ENCODE data around the gene PACRGL.
"Not testable (repeated sequence)": the region's sequence is repeated elsewhere in the genome, so short reads cannot be mapped to it uniquely, and the experiment has no call there.

The PACRGL gene

GRCh38 chr4:20723463-20723862, 23.2 kb downstream of the PACRGL start:
- DNase-seq (ENCODE audit: low read depth) = no peak

GRCh38 chr4:20724915-20725314, 24.7 kb downstream of the PACRGL start:
- DNase-seq (ENCODE audit: low read depth) = no peak

GRCh38 chr4:20735931-20736330, 35.7 kb downstream of the PACRGL start:
- DNase-seq (ENCODE audit: low read depth) = no peak

GRCh38 chr4:20746000-20746399, 45.7 kb downstream of the PACRGL start:
- not testable (repeated sequence) for DNase-seq (ENCODE audit: low read depth)

GRCh38 chr4:20752641-20753040, 52.4 kb downstream of the PACRGL start:
- DNase-seq (ENCODE audit: low read depth) = no peak

GRCh38 chr4:20754036-20754435, 53.8 kb downstream of the PACRGL start:
- DNase-seq (ENCODE audit: low read depth) = no peak

GRCh38 chr4:20760053-20760452, 59.8 kb downstream of the PACRGL start:
- DNase-seq (ENCODE audit: low read depth) = no peak

GRCh38 chr4:20761382-20761781, 61.1 kb downstream of the PACRGL start:
- no peak for DNase-seq (ENCODE audit: low read depth)

GRCh38 chr4:20761826-20762225, 61.6 kb downstream of the PACRGL start:
- no peak for DNase-seq (ENCODE audit: low read depth)

- no peak for DNase-seq (ENCODE audit: low read depth)
Observed at GRCh38 chr4:20764366-20764992, 64.2 kb downstream of the PACRGL start.

- no peak for DNase-seq (ENCODE audit: low read depth)
Observed at GRCh38 chr4:20773144-20773997, 73.1 kb downstream of the PACRGL start.

GRCh38 chr4:20778896-20779295, 78.6 kb downstream of the PACRGL start:
- no peak for DNase-seq (ENCODE audit: low read depth)

- DNase-seq (ENCODE audit: low read depth) = not testable (repeated sequence)
Observed at GRCh38 chr4:20783134-20783533, 82.9 kb downstream of the PACRGL start.

- no peak for DNase-seq (ENCODE audit: low read depth)
Observed at GRCh38 chr4:20787940-20788665, 87.8 kb downstream of the PACRGL start.
